AG09309 (cell line): ENCODE data around the gene FXN.
A peak's percentile ranks its signal among the peaks of the same experiment; 100 is the strongest.

Source experiments
- DNase-seq: peaks from one replicate; pipeline ENCODE4 v3.0.0-alpha.2; 2010; ENCODE audit warnings: low read depth
- H3K4me3 ChIP-seq: 2 replicates; pipeline ENCODE4 v1.5.1; 2011; ENCODE audit warnings: mild to moderate bottlenecking, low read depth, low read length, moderate library complexity; ENCODE audit not compliant: control insufficient read depth
- TF ChIP-seq, protein P1 (sequence below): IDR thresholded peaks from 2 replicates; pipeline ENCODE4 v1.5.1; 2011; ENCODE audit warnings: mild to moderate bottlenecking, low read depth, low read length, inconsistent platforms; ENCODE audit not compliant: insufficient read depth, control insufficient read depth; ENCODE audit errors: missing control alignments

Gene FXN

GRCh38 chr9:69034071-69034470 is 1.5 kb upstream of the FXN start:
- no peak overlapping the region for H3K4me3 ChIP-seq
- DNase-seq: no peak
- TF ChIP-seq, protein P1, sequence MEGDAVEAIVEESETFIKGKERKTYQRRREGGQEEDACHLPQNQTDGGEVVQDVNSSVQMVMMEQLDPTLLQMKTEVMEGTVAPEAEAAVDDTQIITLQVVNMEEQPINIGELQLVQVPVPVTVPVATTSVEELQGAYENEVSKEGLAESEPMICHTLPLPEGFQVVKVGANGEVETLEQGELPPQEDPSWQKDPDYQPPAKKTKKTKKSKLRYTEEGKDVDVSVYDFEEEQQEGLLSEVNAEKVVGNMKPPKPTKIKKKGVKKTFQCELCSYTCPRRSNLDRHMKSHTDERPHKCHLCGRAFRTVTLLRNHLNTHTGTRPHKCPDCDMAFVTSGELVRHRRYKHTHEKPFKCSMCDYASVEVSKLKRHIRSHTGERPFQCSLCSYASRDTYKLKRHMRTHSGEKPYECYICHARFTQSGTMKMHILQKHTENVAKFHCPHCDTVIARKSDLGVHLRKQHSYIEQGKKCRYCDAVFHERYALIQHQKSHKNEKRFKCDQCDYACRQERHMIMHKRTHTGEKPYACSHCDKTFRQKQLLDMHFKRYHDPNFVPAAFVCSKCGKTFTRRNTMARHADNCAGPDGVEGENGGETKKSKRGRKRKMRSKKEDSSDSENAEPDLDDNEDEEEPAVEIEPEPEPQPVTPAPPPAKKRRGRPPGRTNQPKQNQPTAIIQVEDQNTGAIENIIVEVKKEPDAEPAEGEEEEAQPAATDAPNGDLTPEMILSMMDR: no peak

GRCh38 chr9:69036309-69036708 is 757 bp downstream of the FXN start:
- TF ChIP-seq, protein P1: no peak
- H3K4me3 ChIP-seq: peak overlapping the region; percentile 76
- DNase-seq: no peak

GRCh38 chr9:69036799-69037198 is 1.2 kb downstream of the FXN start:
- TF ChIP-seq, protein P1: no peak
- H3K4me3 ChIP-seq: peak overlapping the region; percentile 76
- DNase-seq: no peak

DNA sequence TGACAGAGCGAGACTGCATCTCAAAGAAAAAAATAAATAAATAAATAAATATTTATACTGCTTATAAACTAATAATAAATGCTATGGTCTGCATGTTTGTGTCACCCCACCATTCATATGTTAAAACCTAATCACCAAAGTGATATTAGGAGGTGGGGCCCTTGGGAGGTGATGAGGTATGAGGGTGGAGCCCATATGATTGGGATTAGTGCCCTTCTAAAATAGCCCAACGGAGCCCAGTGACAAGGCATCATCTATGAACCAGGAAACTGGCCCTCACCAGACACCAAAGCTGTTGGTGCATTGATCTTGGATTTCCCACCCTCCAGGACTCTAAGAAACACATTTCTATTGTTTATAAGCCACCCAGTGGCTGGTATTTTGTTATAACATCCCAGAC is 5.1 kb downstream of the FXN start:
- H3K4me3 ChIP-seq: no peak overlapping the region
- TF ChIP-seq, protein P1: no peak
- no peak for DNase-seq

DNA sequence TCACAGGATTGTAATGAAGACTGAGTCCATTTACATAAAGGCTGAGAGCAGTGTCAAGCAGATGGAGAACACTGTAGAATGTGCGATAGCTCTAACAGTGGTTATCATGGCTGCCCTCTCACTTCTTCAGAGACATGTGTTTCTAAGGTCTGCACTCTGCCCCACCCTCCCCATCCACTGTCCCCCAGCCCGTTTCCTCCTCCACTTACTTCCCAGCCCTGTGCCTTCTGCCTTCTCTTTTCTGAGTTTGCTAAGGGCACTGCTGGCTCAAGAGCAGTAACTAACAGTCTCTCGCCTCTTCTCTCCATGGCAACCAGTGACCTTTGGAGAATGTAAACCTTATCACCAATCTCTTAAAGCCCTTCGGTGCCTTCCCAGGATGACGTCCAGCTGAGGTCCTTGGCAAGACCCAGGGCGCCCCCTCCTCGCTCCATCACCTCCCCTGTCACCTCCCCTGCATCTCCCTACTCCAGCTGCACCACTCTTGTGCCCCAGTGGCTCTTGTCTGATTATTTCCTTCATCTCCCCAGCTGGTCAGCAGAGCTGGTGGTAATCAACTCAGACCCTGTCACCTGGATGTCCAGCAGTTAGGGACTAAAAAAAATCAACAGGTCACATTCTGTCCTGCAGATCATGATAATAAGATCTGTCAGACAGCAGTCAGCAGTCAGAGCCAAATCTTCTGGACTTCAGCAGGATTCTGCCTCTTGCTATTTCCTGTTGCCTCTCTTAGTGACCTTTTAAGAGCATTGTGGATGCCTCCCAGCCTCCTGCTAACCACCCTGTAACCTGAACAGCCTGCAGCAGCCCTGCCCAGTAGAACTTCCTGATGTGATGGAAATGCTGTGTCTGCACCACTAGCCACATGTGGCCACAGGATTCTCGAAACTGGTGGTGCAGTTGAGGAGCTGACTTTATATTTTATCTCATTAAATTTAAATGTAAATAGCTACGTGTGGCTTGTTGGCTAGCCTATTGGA is 9.0 kb downstream of the FXN start:
- TF ChIP-seq, protein P1: no peak
- no peak overlapping the region for H3K4me3 ChIP-seq
- DNase-seq: no peak

GRCh38 chr9:69045821-69046220 is 10.3 kb downstream of the FXN start:
- no peak for DNase-seq
- TF ChIP-seq, protein P1: no peak
- H3K4me3 ChIP-seq: no peak overlapping the region

GRCh38 chr9:69046723-69047122 is 11.2 kb downstream of the FXN start:
- TF ChIP-seq, protein P1: no peak
- DNase-seq: no peak
- no peak overlapping the region for H3K4me3 ChIP-seq
